MM.1S (cell line): ENCODE results near the gene DCP1A.

Experiments
- CTCF ChIP-seq: fragments of 300-600 bp; sonication (generic); IDR thresholded peaks from 2 replicates; pipeline ENCODE4 v1.5.1; 2016; ENCODE audit warnings: antibody characterized with exemption, low read length, mixed read lengths
- EZH2 ChIP-seq: fragments of 300-600 bp; sonication (generic); optimal IDR thresholded peaks from 2 replicates; pipeline ENCODE3; 2017; ENCODE audit warnings: low read depth, mild to moderate bottlenecking, antibody characterized with exemption, low read length, mixed read lengths
- EZH2phosphoT487 ChIP-seq: fragments of 300-600 bp; sonication (generic); IDR thresholded peaks from 2 replicates; pipeline ENCODE4 v1.6.1; 2018; ENCODE audit warnings: antibody characterized with exemption, low read length

DNA sequence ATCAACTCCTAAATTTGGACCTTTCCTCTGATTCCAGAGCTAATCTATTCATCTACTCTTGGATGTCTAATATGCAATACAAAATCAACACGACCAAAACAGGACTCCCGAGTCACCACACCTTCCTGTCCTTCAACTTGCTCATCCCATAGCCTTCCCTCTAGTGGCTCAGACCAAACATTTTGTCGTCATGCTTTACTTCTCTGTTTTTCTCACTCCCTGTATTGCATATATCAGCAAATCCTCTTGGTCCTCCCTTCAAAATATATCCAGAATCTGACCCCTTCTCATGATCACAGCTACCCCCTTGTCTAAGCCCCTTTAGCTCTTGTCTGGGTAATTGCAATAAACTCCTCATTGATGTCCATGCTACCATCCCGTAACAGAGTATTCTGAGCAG is 30.5 kb upstream of the DCP1A start:
- TF ChIP-seq CTCF: no peak
- no peak for TF ChIP-seq EZH2phosphoT487
- TF ChIP-seq EZH2: no peak
